CD4-positive, alpha-beta T cell treated with Interleukin-15 for 4 hours (primary cell): ENCODE results near the gene ARID4B.
"Not testable (repeated sequence)": the region's sequence is repeated elsewhere in the genome, so short reads cannot be mapped to it uniquely, and the experiment has no call there.

Experiments
- DNase-seq: peaks from one replicate; pipeline ENCODE4 v3.0.0-alpha.2; 2020; ENCODE audit warnings: low spot score

ARID4B gene

GRCh38 chr1:235329139-235329902 lies 1.3 kb upstream of the ARID4B start:
- peak; percentile 60 for DNase-seq

DNA sequence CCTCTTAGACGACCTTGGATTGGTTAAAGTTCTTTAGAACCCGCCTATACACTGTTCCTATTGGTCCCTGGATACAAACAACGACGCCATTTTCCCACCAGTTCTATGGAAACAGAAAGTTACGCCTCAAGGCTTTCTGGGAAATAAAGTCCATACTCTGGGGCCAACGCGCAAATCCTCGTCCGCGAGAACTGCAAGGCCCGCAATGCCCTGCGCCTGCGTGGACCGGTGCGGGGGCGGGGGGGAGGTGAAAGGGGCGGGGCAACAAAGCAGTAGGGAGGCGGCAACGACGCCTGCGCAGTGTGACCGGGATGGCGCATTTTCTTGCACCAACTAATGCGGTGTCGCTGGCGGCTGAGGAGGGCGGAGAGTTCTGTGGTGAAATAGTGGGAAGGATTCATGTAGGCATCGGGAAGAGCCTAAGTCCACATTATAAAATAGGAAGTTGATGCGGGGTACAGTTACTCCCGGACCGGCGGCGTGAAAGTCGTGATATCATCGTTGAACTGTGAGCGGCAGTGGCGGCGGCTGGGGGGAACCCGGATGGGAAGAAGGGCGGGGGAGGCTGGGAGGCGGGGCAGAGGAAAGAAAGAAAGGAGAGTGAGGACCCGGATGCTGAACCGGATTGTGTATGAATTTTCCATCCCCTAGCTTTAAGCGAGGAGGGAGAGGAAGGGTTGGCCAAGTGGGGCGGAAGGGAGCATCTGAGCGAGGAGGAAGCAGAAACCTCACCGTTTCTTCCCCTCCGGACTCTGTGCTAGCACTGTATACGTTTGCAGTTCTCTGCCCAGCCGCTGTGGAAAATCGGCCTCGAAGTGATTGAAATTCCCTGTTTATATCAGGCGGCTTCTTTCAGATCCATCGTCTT lies 526 bp upstream of the ARID4B start, which contains the start of gene GGPS1:
Gene GGPS1, plus strand, starts transcription at position 300 of the 868 bp plus-strand sequence. CDS start 6,695 bp downstream, outside the sequence.
- DNase-seq: peak; percentile 99

- DNase-seq: peak; percentile 50
These were observed 1.0 kb downstream of the ARID4B start for GRCh38 chr1:235326719-235327558.

DNA sequence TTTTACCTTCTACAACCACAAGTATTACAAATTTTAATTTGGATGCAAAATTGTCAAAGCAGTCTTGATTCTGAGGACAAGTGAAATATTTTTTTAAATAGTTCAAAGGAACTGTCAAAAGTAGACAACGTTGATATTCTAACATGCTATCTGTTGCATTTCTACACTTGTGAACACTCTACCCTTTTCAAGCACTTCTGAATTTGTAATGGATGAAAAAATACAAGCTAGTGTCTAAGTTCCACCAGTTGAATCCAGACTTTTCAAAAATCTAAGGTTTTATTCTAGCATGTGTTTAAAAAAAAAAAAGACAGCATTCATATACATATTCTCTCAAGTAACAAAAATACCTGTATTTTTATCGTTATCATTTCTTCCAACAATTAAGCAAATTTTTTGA lies 2.1 kb downstream of the ARID4B start:
- no peak for DNase-seq

- peak; percentile 40 for DNase-seq
These were observed 2.8 kb downstream of the ARID4B start for GRCh38 chr1:235325139-235325538.

DNA sequence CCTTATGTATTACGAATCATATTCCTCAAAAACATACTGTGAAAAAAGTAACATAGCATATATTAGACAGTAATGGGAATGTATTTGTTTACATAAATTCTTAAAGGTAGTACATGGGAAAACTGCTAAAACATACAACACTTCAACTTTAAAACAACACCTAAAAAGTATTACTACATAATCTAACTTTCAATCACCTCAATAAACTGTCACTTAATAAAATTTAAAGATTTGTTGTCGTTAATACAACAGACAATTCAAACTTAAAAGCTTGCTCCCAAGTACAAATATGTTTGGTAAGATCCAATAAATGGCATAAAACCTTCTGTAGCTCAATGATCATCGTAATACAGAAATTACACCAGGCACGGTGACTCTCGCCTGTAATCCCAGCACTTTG lies 3.7 kb downstream of the ARID4B start:
- no peak for DNase-seq

DNA sequence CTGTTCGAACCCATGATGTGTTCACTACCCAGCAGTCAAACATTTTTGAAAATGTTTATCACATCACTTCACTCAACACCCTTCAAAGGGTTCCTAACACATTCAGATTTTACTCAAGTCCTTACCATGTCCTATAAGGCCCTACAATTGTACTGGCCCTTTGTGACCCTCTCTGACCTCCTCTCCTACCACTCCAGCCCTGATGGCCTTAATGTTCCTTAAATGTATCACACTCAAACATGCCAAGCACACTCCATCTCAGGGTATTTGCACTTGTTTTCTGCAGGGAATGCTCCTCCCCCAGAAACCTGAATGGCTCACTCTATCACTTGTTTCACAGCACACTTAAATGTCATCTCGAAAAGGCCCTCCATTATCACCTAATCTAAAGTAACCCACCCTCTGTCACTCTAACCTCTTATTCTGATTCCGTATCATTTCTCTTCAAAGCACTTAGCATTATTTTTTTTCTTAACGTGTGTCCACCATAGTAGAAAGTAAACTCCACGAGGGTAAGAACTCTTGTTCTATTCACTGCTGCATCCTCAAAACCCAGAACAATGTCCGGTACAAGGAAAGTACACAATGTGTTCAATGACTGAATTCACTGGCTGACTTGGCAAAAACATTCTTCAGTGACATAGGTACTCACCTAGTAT lies 7.3 kb downstream of the ARID4B start:
- no peak for DNase-seq

DNA sequence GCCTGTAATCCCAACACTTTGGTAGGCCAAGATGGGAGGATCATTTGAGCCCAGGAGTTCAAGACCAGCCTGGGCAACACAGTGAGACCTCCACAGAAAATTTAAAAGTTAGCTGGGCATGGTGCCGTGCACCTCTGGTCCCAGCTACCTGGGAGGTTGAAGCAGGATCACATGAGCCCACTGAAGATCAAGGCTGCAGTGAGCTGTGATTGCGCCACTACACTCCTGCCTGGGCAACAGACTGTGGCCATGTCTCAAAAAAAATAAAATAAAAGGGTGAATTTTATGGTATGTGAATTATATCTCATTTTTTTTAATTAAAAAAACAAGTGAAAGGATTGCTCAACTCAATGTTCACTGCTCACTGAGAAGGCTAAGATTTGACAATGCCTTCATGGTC lies 8.7 kb downstream of the ARID4B start:
- no peak for DNase-seq

DNA sequence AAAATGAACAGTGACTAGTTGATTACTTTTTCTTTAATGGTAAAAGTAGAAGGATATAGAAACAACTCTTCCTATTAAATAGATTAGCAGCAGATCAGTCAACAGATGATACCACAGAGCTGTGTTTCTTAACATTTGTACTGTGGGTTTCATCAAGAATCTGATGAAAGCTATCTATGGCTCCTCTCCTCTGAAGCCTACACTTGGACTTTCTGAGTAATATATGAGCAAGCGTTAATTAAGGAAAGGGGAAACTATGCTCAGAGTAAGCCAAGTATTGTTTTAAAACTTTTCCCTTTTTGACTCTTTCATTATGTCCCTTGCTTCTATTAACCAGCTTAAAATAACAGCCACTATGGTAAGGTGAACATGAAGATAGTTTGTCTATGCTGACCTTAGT lies 10.8 kb downstream of the ARID4B start:
- DNase-seq: peak; percentile 24

DNA sequence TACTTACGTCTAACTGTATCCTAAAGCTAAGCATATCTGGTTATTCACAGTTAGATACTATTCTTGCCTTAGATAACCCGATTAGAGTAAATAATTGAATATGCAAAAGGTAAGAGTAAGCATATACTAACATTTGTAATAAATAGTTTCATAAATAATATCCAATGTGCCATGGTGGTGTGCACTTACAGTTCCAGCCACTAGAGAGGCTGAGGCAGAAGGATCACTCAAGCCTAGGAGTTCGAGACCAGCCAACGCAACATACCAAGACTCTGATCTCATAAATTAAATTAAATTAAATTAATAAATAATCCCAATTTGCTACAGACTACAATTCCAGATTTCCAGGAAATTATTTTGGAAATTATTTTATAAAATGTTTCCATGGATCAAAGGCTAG lies 12.2 kb downstream of the ARID4B start:
- no peak for DNase-seq

- no peak for DNase-seq
These were observed 12.8 kb downstream of the ARID4B start for GRCh38 chr1:235315173-235315572.

DNA sequence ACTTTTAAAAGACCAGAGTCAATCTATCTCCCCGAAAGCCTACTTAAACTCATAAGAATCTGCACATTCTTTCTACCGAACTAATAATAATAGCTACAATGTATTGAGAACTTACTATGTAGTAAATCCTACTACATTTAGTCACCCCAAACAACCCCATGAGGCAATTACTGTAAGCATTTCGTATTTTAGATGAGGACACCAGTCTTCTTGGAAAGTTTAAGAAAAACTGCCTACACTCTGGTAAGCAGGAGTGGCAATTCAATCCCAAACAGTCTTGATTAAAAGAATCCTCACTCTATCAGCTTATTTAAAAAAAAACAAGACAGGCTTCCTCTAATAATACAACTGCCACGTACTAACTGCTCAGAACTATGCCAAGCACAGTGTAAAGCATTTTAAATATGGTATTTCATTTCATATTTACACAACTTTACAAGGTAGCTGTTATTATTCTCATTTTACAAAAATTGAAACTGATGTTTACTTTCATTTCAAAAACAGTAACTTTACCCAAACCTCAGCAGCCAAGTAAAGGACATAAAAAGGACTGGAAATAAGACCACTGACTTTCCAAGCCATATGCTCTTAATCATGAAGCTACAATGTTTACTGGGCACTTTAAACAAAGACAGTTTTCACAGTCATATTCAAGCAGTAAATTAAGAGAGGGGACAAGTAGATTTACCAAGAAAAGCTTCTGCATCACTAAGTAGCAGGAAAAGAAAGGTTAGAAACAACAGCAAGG lies 13.9 kb downstream of the ARID4B start:
- DNase-seq: peak; percentile 21

DNA sequence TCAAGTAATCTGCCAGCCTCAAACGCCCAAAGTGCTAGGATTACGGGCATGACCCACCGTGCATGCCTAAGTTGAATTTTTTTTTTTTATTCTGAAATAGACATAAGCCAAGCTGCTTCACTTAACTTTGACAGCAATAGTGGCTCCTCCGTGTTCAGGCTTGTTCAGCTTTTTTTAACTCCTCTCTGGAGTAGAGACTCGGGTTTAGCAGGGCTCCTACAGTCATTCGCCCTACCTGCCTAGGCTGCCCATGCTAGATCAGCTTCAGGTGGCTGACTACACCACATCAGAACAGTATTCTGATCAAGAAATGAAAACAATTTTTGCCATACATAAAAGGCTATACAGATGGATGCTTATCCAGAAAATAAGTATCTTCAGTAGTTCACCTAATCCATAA lies 14.7 kb downstream of the ARID4B start:
- DNase-seq: peak; percentile 20

DNA sequence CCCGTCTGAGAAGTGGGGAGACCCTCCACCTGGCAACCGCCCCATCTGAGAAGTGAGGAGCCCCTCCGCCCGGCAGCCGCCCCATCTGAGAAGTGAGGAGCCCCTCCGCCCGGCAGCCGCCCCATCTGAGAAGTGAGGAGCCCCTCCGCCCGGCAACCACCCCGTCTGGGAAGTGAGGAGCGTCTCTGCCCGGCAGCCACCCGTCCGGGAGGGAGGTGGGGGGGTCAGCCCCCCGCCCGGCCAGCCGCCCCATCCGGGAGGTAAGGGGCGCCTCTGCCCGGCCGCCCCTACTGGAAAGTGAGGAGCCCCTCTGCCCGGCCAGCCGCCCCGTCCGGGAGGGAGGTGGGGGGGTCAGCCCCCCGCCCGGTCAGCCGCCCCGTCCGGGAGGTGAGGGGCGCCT lies 18.8 kb downstream of the ARID4B start:
- not testable (repeated sequence) for DNase-seq

DNA sequence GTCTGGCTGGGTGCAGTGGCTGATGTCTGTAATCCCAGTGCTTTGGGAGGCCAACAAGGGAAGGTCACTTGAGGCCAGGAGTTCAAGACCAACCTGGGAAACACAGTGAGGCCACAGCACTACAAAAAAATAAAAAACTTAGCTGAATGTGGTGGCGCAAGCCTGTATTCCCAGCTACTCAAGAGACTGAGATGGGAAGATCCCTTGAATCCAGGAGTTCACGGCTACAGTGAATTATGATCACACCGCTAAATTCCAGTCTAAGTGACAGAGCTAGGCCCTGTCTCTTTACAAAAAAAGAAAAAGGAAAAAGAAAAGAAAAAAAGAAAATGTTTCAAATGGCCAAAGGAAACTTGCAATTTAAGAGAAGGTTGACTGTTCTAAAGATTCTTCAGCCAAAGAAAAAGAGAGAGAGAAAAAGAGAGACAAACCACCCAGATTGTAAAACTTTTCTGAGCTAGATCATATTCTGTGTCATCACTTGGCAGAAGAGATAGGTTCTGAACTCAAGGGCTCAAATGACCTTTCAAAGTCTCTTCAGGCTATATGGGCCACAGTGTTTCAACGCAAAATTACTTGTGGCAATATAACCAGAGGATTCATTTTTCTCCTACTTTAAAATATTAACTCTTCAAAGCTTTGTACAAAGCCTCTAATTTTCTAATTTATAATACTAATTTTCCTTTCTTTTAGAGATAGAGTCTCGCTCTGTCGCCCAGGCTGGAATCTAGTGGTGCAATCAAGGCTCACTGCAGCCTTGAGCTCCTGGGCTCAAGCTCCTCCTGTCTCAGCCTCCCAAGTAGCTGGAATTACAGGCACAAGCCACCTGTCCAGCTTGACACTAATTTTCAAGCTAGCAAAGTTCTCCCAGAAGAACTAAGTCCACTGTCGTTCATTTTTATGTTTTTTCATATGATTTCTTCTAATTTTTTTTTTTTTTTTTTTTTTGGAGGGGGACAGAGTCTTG lies 20.5 kb downstream of the ARID4B start:
- DNase-seq: no peak

DNA sequence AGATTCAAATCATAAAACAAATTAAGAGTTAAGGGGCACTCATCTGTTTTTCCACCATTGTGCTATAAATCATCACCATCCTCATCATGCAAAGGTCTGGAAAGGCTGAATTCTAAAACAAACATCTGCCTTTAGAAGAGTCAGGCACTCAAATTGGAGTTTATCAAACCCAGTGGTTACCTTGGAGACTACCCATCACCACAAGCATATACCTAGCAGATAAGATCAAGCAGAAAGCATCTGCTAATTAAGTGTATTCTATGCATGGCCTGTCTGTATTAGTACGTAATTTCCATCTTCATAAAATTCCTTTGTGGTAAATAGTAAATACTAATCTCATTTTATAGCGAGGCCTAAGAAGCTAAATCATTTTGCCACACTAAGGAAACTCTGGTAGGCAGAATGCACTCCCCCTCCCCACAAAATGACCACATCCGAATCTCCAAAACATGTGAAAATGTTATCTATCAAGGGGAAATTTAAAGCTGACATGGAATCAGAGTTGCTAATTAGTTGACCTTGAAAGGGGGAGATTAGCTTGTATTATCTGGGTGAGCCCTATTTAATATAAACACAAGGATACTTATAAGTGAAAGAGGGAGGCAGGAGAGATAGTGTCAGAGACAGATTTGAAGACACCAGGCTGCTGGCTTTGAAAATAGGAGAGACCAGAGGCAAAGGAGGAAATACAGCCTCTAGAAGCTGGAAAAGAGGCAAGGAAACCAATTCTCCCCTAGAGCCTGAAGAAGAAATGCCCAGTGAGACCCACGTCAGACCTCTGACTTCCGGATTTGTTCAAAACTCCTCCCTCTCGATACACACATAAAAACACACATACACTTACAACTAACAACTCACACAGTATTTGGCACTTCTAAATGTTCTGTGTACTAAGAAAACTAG lies 23.2 kb downstream of the ARID4B start:
- DNase-seq: peak; percentile 69

- DNase-seq: no peak
These were observed 25.8 kb downstream of the ARID4B start for GRCh38 chr1:235302143-235302542.

- no peak for DNase-seq
These were observed 28.7 kb downstream of the ARID4B start for GRCh38 chr1:235299169-235299858.
